WTC11 (cell line): ENCODE data around the gene FA2H. TPM values are rescaled to one million over a fixed set of nuclear protein-coding genes. Genes with fewer than 3 reads are reported as not detected.

Experiments
- ATAC-seq: fragments of 200-7000 bp; cut with Tn5 transposase; 2 replicates; pipeline ENCODE4 v1.10.0; 2021; ENCODE audit warnings: mild to moderate bottlenecking, moderate library complexity
- CTCF ChIA-PET: fragments of 300-600 bp; sonication (Branson Sonifier 250); formaldehyde crosslinking; loops from one replicate; lab custom pipeline; 2021; ENCODE audit warnings: antibody characterized with exemption; lab: Charles Lee
- POLR2A ChIA-PET: fragments of 350-600 bp; sonication (Branson Sonifier 250); formaldehyde crosslinking; loops from one replicate; lab custom pipeline; 2021; ENCODE audit warnings: antibody characterized with exemption; lab: Charles Lee
- DNase-seq: peaks from one replicate; pipeline ENCODE4 v3.0.0; 2021; ENCODE audit warnings: low spot score
- H3K27ac Mint-ChIP-seq: 2 replicates; pipeline ENCODE4 v1.8.0; 2021; ENCODE audit warnings: mixed read lengths
- H3K27me3 Mint-ChIP-seq: 2 replicates; pipeline ENCODE4 v1.8.0; 2021; ENCODE audit warnings: low read depth, mild to moderate bottlenecking, moderate library complexity, mixed read lengths
- H3K36me3 Mint-ChIP-seq: 2 replicates; pipeline ENCODE4 v1.8.0; 2021; ENCODE audit warnings: mixed read lengths
- H3K4me1 Mint-ChIP-seq: 2 replicates; pipeline ENCODE4 v1.8.0; 2022; ENCODE audit warnings: mixed read lengths
- H3K4me3 Mint-ChIP-seq: 2 replicates; pipeline ENCODE4 v1.8.0; 2021; ENCODE audit warnings: mild to moderate bottlenecking, moderate library complexity, mixed read lengths
- H3K9me3 Mint-ChIP-seq: 2 replicates; pipeline ENCODE4 v1.8.0; 2021; ENCODE audit warnings: mixed read lengths
- ELF4 ChIP-seq: sonication (generic); formaldehyde crosslinking; IDR thresholded peaks from 2 replicates; pipeline ENCODE4 v1.8.1; 2022; ENCODE audit warnings: low read depth, mild to moderate bottlenecking, moderate library complexity, missing genetic modification reagents
- ESRRA ChIP-seq: sonication (generic); formaldehyde crosslinking; IDR thresholded peaks from 2 replicates; pipeline ENCODE4 v1.8.1; 2022; ENCODE audit warnings: mild to moderate bottlenecking, missing genetic modification reagents, borderline replicate concordance
- FOXK1 ChIP-seq: sonication (generic); formaldehyde crosslinking; IDR thresholded peaks from 2 replicates; pipeline ENCODE4 v1.8.0; 2022; ENCODE audit warnings: mild to moderate bottlenecking, moderate library complexity, missing genetic modification reagents
- GTF2I ChIP-seq: fragments of 250-450 bp; sonication (Bioruptor Pico); conservative IDR thresholded peaks from 2 replicates; pipeline ENCODE4 v1.4.0; 2021; ENCODE audit warnings: mild to moderate bottlenecking
- HMGA2 ChIP-seq: fragments of 250-450 bp; sonication (Bioruptor Pico); IDR thresholded peaks from 2 replicates; pipeline ENCODE4 v1.4.0; 2021; ENCODE audit warnings: mild to moderate bottlenecking, moderate library complexity
- JUN ChIP-seq: sonication (generic); formaldehyde crosslinking; IDR thresholded peaks from 2 replicates; pipeline ENCODE4 v1.8.0; 2023; ENCODE audit warnings: mild to moderate bottlenecking, missing genetic modification reagents
- KAT7 ChIP-seq: sonication (generic); formaldehyde crosslinking; IDR thresholded peaks from 2 replicates; pipeline ENCODE4 v1.8.1; 2023; ENCODE audit warnings: missing genetic modification reagents, mild to moderate bottlenecking, borderline replicate concordance
- NFYB ChIP-seq: sonication (generic); formaldehyde crosslinking; conservative IDR thresholded peaks from 2 replicates; pipeline ENCODE4 v1.8.0; 2022; ENCODE audit warnings: low read depth, missing genetic modification reagents
- NR1H2 ChIP-seq: sonication (generic); formaldehyde crosslinking; IDR thresholded peaks from 2 replicates; pipeline ENCODE4 v1.9.0; 2021; ENCODE audit warnings: mild to moderate bottlenecking, moderate library complexity, missing genetic modification reagents
- SOX15 ChIP-seq: fragments of 250-450 bp; sonication (Bioruptor Pico); IDR thresholded peaks from 2 replicates; pipeline ENCODE4 v1.9.0; 2021; ENCODE audit warnings: mild to moderate bottlenecking
- TCF7 ChIP-seq: sonication (generic); formaldehyde crosslinking; IDR thresholded peaks from 2 replicates; pipeline ENCODE4 v1.8.0; 2022; ENCODE audit warnings: mild to moderate bottlenecking, low read depth, missing genetic modification reagents, moderate library complexity
- TEAD4 ChIP-seq: sonication (generic); formaldehyde crosslinking; IDR thresholded peaks from 2 replicates; pipeline ENCODE4 v1.8.0; 2022; ENCODE audit warnings: mild to moderate bottlenecking, missing genetic modification reagents
- TP53 ChIP-seq: sonication (generic); formaldehyde crosslinking; IDR thresholded peaks from 2 replicates; pipeline ENCODE4 v1.8.1; 2023; ENCODE audit warnings: mild to moderate bottlenecking, missing genetic modification reagents
- ZNF219 ChIP-seq: sonication (generic); formaldehyde crosslinking; IDR thresholded peaks from 2 replicates; pipeline ENCODE4 v1.8.0; 2023; ENCODE audit warnings: missing genetic modification reagents, mild to moderate bottlenecking, borderline replicate concordance
- ZNF263 ChIP-seq: sonication (generic); formaldehyde crosslinking; IDR thresholded peaks from 2 replicates; pipeline ENCODE4 v1.8.1; 2022; ENCODE audit warnings: low read depth, mild to moderate bottlenecking, moderate library complexity, missing genetic modification reagents
- ZNF416 ChIP-seq: fragments of 250-450 bp; sonication (Bioruptor Pico); IDR thresholded peaks from 2 replicates; pipeline ENCODE4 v1.9.0; 2021; ENCODE audit warnings: mild to moderate bottlenecking, inconsistent platforms
- ZNF671 ChIP-seq: fragments of 250-450 bp; sonication (Bioruptor Pico); IDR thresholded peaks from 2 replicates; pipeline ENCODE4 v1.8.0; 2021; ENCODE audit warnings: mild to moderate bottlenecking
- total RNA-seq: library from RNA; stranded (reverse); gene quantifications from 3 replicates; pipeline ENCODE4 v1.2.3, GENCODE V29; 2021
- TF ChIP-seq, protein P1 (sequence below): sonication (generic); formaldehyde crosslinking; IDR thresholded peaks from 2 replicates; pipeline ENCODE4 v1.8.0; 2022; ENCODE audit warnings: mild to moderate bottlenecking, missing genetic modification reagents
- TF ChIP-seq, protein P2 (sequence below): sonication (generic); formaldehyde crosslinking; conservative IDR thresholded peaks from 2 replicates; pipeline ENCODE4 v1.8.1; 2023; ENCODE audit warnings: mild to moderate bottlenecking, low read depth, missing genetic modification reagents, moderate library complexity
- TF ChIP-seq, protein P3 (sequence below): sonication (generic); formaldehyde crosslinking; IDR thresholded peaks from 2 replicates; pipeline ENCODE4 v1.8.1; 2022; ENCODE audit warnings: low read depth, mild to moderate bottlenecking, moderate library complexity, missing genetic modification reagents, borderline replicate concordance
- TF ChIP-seq, protein P4 (sequence below): fragments of 250-450 bp; sonication (Bioruptor Pico); IDR thresholded peaks from 2 replicates; pipeline ENCODE4 v1.9.0; 2021; ENCODE audit warnings: moderate library complexity, mild to moderate bottlenecking, inconsistent platforms, borderline replicate concordance
- TF ChIP-seq, protein P5 (sequence below): sonication (generic); formaldehyde crosslinking; IDR thresholded peaks from 2 replicates; pipeline ENCODE4 v1.8.0; 2022; ENCODE audit warnings: mild to moderate bottlenecking, missing genetic modification reagents
- TF ChIP-seq, protein P6 (sequence below): sonication (generic); formaldehyde crosslinking; IDR thresholded peaks from 2 replicates; pipeline ENCODE4 v1.8.1; 2022; ENCODE audit warnings: missing genetic modification reagents, borderline replicate concordance
- TF ChIP-seq, protein P7 (sequence below): sonication (generic); formaldehyde crosslinking; IDR thresholded peaks from 2 replicates; pipeline ENCODE4 v1.8.1; 2023; ENCODE audit warnings: mild to moderate bottlenecking, missing genetic modification reagents, moderate library complexity

Gene FA2H
- total RNA-seq, 1 experiment from 2014 or later = 10.9 TPM

DNA sequence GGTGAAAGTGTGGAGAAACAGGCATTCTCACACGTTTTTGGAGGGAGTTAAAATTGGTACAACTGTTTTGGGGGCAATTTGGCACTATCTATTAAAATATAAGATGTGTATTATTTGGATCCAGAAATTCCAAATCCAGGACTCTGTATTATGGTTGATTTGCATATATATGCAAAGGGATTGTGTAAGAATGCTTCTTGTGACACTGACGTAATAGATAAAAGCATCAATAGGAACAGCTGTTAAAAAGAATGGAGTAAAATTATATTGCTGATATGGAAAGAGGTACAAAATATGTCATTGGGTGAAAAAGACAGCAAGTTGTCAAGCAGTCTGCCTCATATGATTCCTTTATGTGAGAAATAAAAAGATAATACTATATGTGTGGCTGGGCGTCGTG, 17.3 kb downstream of the FA2H start (continued):
- TF ChIP-seq, protein P1, sequence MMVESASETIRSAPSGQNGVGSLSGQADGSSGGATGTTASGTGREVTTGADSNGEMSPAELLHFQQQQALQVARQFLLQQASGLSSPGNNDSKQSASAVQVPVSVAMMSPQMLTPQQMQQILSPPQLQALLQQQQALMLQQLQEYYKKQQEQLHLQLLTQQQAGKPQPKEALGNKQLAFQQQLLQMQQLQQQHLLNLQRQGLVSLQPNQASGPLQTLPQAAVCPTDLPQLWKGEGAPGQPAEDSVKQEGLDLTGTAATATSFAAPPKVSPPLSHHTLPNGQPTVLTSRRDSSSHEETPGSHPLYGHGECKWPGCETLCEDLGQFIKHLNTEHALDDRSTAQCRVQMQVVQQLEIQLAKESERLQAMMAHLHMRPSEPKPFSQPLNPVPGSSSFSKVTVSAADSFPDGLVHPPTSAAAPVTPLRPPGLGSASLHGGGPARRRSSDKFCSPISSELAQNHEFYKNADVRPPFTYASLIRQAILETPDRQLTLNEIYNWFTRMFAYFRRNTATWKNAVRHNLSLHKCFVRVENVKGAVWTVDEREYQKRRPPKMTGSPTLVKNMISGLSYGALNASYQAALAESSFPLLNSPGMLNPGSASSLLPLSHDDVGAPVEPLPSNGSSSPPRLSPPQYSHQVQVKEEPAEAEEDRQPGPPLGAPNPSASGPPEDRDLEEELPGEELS (CRISPR knock-in tag) = no peak
- TF ChIP-seq NR1H2 (CRISPR knock-in tag) (no peak), JUN (CRISPR knock-in tag) (no peak), TCF7 (CRISPR knock-in tag) (no peak)

DNA sequence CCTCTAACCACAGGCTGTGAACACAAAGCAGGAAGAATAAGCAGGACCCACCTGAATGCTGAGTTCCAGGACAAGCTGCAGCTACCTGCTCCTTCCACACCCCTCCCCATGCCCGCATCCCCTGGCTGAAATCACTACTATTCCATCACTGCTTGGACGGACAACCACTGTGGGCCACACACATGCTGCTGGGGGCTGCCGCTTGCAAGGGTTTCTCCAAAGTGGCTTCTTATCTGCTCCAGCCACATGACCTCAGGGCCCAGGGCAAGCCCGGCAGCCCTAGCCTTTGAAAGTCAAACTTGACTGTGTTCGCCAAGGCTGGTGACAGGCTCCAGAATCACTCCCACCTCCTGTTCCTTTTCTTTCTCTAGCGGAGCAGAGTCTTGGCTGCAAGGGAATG, 18.4 kb downstream of the FA2H start:
- CTCF ChIA-PET = no interaction called here
- Mint-ChIP-seq H3K4me3 (no peak overlapping the region), H3K27ac (no peak overlapping the region), H3K27me3 (no peaks in the 10 kb centered on the region), H3K9me3 (no peaks in the 10 kb centered on the region), H3K4me1 (peaks cover 4% of the 10 kb centered on the region; the same call in 1 of the 2 replicates), H3K36me3 (no peaks in the 10 kb centered on the region)
- peak; percentile 30; the same call in 1 of the 2 replicates for ATAC-seq
- POLR2A ChIA-PET = no interaction called here
- no peak for DNase-seq
- TF ChIP-seq GTF2I = no peak
- TF ChIP-seq, protein P2, sequence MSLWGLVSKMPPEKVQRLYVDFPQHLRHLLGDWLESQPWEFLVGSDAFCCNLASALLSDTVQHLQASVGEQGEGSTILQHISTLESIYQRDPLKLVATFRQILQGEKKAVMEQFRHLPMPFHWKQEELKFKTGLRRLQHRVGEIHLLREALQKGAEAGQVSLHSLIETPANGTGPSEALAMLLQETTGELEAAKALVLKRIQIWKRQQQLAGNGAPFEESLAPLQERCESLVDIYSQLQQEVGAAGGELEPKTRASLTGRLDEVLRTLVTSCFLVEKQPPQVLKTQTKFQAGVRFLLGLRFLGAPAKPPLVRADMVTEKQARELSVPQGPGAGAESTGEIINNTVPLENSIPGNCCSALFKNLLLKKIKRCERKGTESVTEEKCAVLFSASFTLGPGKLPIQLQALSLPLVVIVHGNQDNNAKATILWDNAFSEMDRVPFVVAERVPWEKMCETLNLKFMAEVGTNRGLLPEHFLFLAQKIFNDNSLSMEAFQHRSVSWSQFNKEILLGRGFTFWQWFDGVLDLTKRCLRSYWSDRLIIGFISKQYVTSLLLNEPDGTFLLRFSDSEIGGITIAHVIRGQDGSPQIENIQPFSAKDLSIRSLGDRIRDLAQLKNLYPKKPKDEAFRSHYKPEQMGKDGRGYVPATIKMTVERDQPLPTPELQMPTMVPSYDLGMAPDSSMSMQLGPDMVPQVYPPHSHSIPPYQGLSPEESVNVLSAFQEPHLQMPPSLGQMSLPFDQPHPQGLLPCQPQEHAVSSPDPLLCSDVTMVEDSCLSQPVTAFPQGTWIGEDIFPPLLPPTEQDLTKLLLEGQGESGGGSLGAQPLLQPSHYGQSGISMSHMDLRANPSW = no peak
- no peak for TF ChIP-seq ELF4 (CRISPR knock-in tag)
- TF ChIP-seq ESRRA (CRISPR knock-in tag) = no peak
- no peak for TF ChIP-seq ZNF263
- TF ChIP-seq ZNF671 (CRISPR knock-in tag) = no peak
- TF ChIP-seq HMGA2 (CRISPR knock-in tag) = no peak
- TF ChIP-seq, protein P3, sequence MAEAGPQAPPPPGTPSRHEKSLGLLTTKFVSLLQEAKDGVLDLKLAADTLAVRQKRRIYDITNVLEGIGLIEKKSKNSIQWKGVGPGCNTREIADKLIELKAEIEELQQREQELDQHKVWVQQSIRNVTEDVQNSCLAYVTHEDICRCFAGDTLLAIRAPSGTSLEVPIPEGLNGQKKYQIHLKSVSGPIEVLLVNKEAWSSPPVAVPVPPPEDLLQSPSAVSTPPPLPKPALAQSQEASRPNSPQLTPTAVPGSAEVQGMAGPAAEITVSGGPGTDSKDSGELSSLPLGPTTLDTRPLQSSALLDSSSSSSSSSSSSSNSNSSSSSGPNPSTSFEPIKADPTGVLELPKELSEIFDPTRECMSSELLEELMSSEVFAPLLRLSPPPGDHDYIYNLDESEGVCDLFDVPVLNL = no peak
- no peak for TF ChIP-seq JUN (CRISPR knock-in tag)
- no peak for TF ChIP-seq NFYB (CRISPR knock-in tag)
- TF ChIP-seq FOXK1 (CRISPR knock-in tag) = no peak
- TF ChIP-seq KAT7 = no peak
- TF ChIP-seq ZNF416 (CRISPR knock-in tag) = no peak
- TF ChIP-seq, all 79 proteins: peak for 0

DNA sequence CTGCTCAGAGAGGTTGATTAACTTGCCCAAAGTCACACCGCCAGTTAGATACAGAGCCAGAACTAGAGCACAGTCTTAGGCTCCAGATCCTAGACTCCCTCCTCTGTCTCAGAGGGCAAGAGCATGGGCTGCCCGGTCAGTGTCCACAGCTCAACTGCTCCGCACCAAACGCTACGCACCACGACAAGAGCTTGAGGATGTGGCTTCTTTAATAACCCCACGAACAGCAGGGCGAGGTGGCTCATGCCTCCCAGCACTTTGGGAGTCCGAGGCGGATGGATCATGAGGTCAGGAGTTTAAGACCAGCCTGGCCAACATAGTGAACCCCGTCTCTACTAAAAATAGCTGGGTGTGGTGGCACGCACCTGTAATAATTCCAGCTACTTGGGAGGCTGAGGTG, 21.4 kb downstream of the FA2H start:
- ChIA-PET POLR2A (interaction anchor here (0.9 kb wide), 1 partner anchor 47 kb away, joined by 3 read pairs; no protein-coding TSS in a partner anchor), CTCF (interaction anchor here (1.5 to 2.0 kb wide), 2 partner anchors 21 to 109 kb away, joined by 4 to 6 read pairs; partner anchors contain the start of gene FA2H)
- no peak for ATAC-seq
- Mint-ChIP-seq H3K4me3 (no peak overlapping the region), H3K9me3 (no peaks in the 10 kb centered on the region), H3K27ac (no peak overlapping the region), H3K4me1 (peaks cover 21% of the 10 kb centered on the region), H3K27me3 (no peaks in the 10 kb centered on the region), H3K36me3 (no peaks in the 10 kb centered on the region)
- no peak for DNase-seq
- TF ChIP-seq SOX15 (CRISPR knock-in tag) (no peak), TEAD4 (CRISPR knock-in tag) (no peak), ZNF219 (CRISPR knock-in tag) (no peak), TP53 (CRISPR knock-in tag) (no peak), HMGA2 (CRISPR knock-in tag) (no peak)
- TF ChIP-seq, protein P4, sequence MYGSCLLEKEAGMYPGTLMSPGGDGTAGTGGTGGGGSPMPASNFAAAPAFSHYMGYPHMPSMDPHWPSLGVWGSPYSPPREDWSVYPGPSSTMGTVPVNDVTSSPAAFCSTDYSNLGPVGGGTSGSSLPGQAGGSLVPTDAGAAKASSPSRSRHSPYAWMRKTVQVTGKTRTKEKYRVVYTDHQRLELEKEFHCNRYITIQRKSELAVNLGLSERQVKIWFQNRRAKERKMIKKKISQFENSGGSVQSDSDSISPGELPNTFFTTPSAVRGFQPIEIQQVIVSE (CRISPR knock-in tag) = no peak
- TF ChIP-seq, protein P5, sequence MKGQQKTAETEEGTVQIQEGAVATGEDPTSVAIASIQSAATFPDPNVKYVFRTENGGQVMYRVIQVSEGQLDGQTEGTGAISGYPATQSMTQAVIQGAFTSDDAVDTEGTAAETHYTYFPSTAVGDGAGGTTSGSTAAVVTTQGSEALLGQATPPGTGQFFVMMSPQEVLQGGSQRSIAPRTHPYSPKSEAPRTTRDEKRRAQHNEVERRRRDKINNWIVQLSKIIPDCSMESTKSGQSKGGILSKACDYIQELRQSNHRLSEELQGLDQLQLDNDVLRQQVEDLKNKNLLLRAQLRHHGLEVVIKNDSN = no peak
- TF ChIP-seq, protein P6, sequence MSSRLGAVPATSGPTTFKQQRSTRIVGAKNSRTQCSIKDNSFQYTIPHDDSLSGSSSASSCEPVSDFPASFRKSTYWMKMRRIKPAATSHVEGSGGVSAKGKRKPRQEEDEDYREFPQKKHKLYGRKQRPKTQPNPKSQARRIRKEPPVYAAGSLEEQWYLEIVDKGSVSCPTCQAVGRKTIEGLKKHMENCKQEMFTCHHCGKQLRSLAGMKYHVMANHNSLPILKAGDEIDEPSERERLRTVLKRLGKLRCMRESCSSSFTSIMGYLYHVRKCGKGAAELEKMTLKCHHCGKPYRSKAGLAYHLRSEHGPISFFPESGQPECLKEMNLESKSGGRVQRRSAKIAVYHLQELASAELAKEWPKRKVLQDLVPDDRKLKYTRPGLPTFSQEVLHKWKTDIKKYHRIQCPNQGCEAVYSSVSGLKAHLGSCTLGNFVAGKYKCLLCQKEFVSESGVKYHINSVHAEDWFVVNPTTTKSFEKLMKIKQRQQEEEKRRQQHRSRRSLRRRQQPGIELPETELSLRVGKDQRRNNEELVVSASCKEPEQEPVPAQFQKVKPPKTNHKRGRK = no peak
- TF ChIP-seq, protein P7, sequence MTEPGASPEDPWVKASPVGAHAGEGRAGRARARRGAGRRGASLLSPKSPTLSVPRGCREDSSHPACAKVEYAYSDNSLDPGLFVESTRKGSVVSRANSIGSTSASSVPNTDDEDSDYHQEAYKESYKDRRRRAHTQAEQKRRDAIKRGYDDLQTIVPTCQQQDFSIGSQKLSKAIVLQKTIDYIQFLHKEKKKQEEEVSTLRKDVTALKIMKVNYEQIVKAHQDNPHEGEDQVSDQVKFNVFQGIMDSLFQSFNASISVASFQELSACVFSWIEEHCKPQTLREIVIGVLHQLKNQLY (CRISPR knock-in tag) = no peak
